ENCODE data around the gene PHF10.
A peak's percentile ranks its signal among the peaks of the same experiment; 100 is the strongest.

Gene PHF10

DNA sequence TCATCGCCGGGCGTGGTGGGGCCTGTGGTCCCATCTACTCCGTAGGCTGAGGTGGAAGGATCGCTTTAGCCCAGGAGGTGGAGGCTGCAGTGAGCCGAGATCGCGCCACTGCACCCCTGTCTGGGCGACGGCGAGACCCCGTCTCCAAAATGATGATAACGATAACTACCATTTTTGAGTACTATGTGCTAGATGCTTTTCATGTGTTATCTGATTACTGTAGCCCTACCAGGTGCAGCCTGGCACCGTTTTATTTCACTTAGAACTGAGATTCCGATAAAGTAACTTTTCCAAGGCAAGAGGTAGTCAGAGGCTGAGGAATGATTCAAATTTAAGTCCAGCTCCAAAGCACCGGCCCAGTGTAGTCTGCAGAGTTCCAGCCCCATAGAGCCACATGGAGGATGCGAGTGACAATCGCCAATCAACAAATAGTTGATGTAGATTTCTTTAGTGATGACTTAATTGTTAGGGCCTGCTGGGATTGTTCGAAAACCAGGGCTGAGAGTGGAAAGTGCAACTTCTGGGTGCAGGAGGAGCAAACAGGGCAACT lies 27.8 kb upstream of the PHF10 start:
- Histone ChIP-seq H3K9ac (ENCODE audit: low read length) (peak overlapping the region; percentile 93), H3K4me1 (ENCODE audit: low read length) (no peaks in the 10 kb centered on the region), H3K4me2 (ENCODE audit: low read depth, low read length) (peak overlapping the region; percentile 68), H4K20me1 (ENCODE audit: insufficient read depth, low read length) (no peaks in the 10 kb centered on the region), H3K27ac (ENCODE audit: low read length) (peak overlapping the region; percentile 80), H3K79me2 (ENCODE audit: low read length) (peaks cover 10% of the 10 kb centered on the region), H3K36me3 (replicated peaks; ENCODE audit: insufficient read depth, low read length) (no peaks in the 10 kb centered on the region), H3K27me3 (replicated peaks; ENCODE audit: insufficient read depth, low read length) (no peaks in the 10 kb centered on the region), H2AFZ (ENCODE audit: low read length) (peak overlapping the region; percentile 61), H3K9me2 (replicated peaks; ENCODE audit: insufficient read depth, low read length) (no peaks in the 10 kb centered on the region), H3K4me3 (ENCODE audit: low read length) (peak overlapping the region; percentile 80), H3F3A (ENCODE audit: insufficient read depth, low read length) (no peaks in the 10 kb centered on the region), H3K9me3 (replicated peaks; ENCODE audit: insufficient read depth, low read length) (no peaks in the 10 kb centered on the region)
- no peak for TF ChIP-seq EZH2phosphoT487 (IDR thresholded peaks at IDR 0.05; ENCODE audit: low read length)
- TF ChIP-seq, protein P1, sequence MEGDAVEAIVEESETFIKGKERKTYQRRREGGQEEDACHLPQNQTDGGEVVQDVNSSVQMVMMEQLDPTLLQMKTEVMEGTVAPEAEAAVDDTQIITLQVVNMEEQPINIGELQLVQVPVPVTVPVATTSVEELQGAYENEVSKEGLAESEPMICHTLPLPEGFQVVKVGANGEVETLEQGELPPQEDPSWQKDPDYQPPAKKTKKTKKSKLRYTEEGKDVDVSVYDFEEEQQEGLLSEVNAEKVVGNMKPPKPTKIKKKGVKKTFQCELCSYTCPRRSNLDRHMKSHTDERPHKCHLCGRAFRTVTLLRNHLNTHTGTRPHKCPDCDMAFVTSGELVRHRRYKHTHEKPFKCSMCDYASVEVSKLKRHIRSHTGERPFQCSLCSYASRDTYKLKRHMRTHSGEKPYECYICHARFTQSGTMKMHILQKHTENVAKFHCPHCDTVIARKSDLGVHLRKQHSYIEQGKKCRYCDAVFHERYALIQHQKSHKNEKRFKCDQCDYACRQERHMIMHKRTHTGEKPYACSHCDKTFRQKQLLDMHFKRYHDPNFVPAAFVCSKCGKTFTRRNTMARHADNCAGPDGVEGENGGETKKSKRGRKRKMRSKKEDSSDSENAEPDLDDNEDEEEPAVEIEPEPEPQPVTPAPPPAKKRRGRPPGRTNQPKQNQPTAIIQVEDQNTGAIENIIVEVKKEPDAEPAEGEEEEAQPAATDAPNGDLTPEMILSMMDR (IDR thresholded peaks at IDR 0.05; ENCODE audit: low read length), result no peak
- TF ChIP-seq EZH2 (optimal IDR thresholded peaks at IDR 0.05; ENCODE audit: low read depth, low read length), result no peak
- DNase-seq, result no peak

DNA sequence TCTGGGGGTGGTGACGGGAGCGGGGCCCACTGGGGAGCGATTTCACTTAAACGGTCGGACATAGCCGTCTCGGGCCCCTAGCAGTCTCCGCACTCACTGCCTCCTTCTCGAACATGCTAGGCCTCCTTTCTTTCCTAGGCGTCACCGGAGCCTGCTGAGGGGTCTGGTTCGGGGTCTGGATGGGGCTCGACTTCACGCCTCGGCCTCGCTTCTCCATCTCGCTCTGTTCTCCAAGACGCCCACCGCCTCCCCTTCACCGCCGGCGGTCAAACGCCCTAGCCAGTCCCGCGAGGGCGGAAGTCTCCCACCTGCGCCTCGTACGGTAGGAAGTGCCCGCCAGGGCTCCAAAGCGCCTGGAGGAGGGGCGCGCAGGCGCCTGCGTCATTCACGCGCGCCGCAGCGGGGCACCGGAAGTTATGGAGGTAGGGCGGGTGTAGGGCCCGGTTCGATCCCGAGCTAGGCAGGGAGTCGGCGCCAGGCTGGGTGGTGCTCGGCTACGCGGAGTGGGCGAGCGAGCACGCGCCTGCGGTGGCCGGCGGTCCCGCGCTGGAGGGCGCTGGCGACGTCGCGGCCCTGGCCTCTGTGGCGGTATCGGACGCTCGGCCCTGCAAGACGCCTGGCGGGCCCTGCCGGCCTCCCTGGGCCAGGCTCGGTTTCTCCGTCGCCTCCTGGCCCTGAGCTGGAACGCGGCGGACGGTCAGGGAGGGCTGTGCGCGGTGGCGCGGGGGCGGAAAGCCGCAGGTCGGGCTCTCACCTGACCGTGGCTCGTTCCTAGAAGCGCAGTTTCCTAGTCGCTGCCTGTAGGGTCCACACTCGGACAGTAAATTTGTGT lies 27.2 kb upstream of the PHF10 start, which contains the start of the genes DYNLT2 and ERMARD:
Gene DYNLT2 (minus strand): TSS at position 331 of the 832 bp plus-strand sequence. CDS start 114 bp downstream, at position 217.
Gene ERMARD (plus strand): TSS at position 381 of the 832 bp plus-strand sequence. CDS start 36 bp downstream, at position 417.
- Histone ChIP-seq H3K4me1 (ENCODE audit: low read length) (no peaks in the 10 kb centered on the region), H3K36me3 (replicated peaks; ENCODE audit: insufficient read depth, low read length) (no peaks in the 10 kb centered on the region), H3K4me2 (ENCODE audit: low read depth, low read length) (peak within 1 kb of the TSS; percentile 68), H3K79me2 (ENCODE audit: low read length) (peaks cover 10% of the 10 kb centered on the region), H3K27me3 (replicated peaks; ENCODE audit: insufficient read depth, low read length) (no peaks in the 10 kb centered on the region), H3F3A (ENCODE audit: insufficient read depth, low read length) (no peaks in the 10 kb centered on the region), H2AFZ (ENCODE audit: low read length) (peak within 1 kb of the TSS; percentile 61), H3K9me3 (replicated peaks; ENCODE audit: insufficient read depth, low read length) (no peaks in the 10 kb centered on the region), H4K20me1 (ENCODE audit: insufficient read depth, low read length) (no peaks in the 10 kb centered on the region), H3K9ac (ENCODE audit: low read length) (peak within 1 kb of the TSS; percentile 93), H3K4me3 (ENCODE audit: low read length) (peak within 1 kb of the TSS; percentile 80), H3K27ac (ENCODE audit: low read length) (peak within 1 kb of the TSS; percentile 80), H3K9me2 (replicated peaks; ENCODE audit: insufficient read depth, low read length) (no peaks in the 10 kb centered on the region)
- TF ChIP-seq, protein P1 (IDR thresholded peaks at IDR 0.05; ENCODE audit: low read length), result no peak
- TF ChIP-seq EZH2phosphoT487 (IDR thresholded peaks at IDR 0.05; ENCODE audit: low read length), result no peak
- TF ChIP-seq EZH2 (optimal IDR thresholded peaks at IDR 0.05; ENCODE audit: low read depth, low read length), result no peak
- DNase-seq, result peak; percentile 89

DNA sequence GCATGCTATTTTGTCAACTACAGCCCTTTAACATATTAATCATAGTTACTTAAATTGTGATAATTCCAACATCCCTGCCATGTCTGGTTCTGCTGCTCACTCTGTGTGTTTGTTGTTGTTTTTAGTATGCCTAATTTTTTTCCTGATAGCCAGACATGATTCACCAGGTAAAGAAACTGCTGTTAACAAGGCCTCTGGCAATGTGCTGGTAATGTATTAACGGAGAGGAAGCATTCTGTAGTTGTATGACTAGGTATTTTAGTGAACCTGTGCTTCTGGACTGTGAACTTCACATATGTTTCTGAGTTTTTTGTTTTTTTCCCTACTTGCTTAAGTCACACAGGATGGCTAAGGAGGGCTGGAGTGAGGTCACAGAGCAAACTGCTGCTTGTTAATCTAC lies 22.3 kb upstream of the PHF10 start:
- H3K27me3 ChIP-seq (replicated peaks; ENCODE audit: insufficient read depth, low read length), result no peaks in the 10 kb centered on the region
- no peaks in the 10 kb centered on the region for H3K4me1 ChIP-seq (ENCODE audit: low read length)
- TF ChIP-seq EZH2phosphoT487 (IDR thresholded peaks at IDR 0.05; ENCODE audit: low read length) (no peak), EZH2 (optimal IDR thresholded peaks at IDR 0.05; ENCODE audit: low read depth, low read length) (no peak)
- TF ChIP-seq, protein P1 (IDR thresholded peaks at IDR 0.05; ENCODE audit: low read length), result no peak

More for the DNA sequence above, 22.3 kb upstream of the PHF10 start:
- Histone ChIP-seq H3K36me3 (replicated peaks; ENCODE audit: insufficient read depth, low read length) (no peaks in the 10 kb centered on the region), H3K4me3 (ENCODE audit: low read length) (no peak overlapping the region), H3F3A (ENCODE audit: insufficient read depth, low read length) (no peaks in the 10 kb centered on the region), H3K27ac (ENCODE audit: low read length) (no peak overlapping the region), H3K4me2 (ENCODE audit: low read depth, low read length) (no peak overlapping the region), H3K79me2 (ENCODE audit: low read length) (peaks cover 10% of the 10 kb centered on the region), H3K9me3 (replicated peaks; ENCODE audit: insufficient read depth, low read length) (no peaks in the 10 kb centered on the region), H4K20me1 (ENCODE audit: insufficient read depth, low read length) (no peaks in the 10 kb centered on the region), H2AFZ (ENCODE audit: low read length) (no peak overlapping the region), H3K9ac (ENCODE audit: low read length) (no peak overlapping the region), H3K9me2 (replicated peaks; ENCODE audit: insufficient read depth, low read length) (no peaks in the 10 kb centered on the region)
- DNase-seq, result no peak
